GM18951 (cell line): ENCODE measurements around the gene GJA10.
"Not testable (repeated sequence)": the region's sequence is repeated elsewhere in the genome, so short reads cannot be mapped to it uniquely, and the experiment has no call there.

Experiments
- POLR2A ChIP-seq: IDR thresholded peaks from 4 replicates; pipeline ENCODE4 v1.6.1; 2011; ENCODE audit warnings: mild to moderate bottlenecking; ENCODE audit not compliant: insufficient read length, insufficient read depth; ENCODE audit errors: extremely low read depth
- in situ Hi-C: fragments of 300-500 bp; cut with MboI; formaldehyde crosslinking; loops from one replicate; pipeline ENCODE4 v1.12.0; 2022; ENCODE audit warnings: low sequenced_read_pairs, mixed read lengths, inconsistent platforms; ENCODE audit not compliant: unreplicated experiment

Gene GJA10

DNA sequence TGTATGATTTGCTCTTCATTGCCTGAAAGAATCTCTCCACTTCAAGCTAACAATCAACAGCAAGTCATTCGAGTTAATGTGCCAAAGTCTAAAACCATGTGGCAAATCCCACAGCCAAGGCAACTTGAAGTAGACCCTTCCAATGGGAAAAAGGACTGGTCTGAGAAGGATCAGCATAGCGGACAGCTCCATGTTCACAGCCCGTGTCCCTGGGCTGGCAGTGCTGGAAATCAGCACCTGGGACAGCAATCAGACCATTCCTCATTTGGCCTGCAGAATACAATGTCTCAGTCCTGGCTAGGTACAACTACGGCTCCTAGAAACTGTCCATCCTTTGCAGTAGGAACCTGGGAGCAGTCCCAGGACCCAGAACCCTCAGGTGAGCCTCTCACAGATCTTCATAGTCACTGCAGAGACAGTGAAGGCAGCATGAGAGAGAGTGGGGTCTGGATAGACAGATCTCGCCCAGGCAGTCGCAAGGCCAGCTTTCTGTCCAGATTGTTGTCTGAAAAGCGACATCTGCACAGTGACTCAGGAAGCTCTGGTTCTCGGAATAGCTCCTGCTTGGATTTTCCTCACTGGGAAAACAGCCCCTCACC is 1.1 kb downstream of the GJA10 start:
- in situ Hi-C loops: no loop called here
- no peak for TF ChIP-seq POLR2A

DNA sequence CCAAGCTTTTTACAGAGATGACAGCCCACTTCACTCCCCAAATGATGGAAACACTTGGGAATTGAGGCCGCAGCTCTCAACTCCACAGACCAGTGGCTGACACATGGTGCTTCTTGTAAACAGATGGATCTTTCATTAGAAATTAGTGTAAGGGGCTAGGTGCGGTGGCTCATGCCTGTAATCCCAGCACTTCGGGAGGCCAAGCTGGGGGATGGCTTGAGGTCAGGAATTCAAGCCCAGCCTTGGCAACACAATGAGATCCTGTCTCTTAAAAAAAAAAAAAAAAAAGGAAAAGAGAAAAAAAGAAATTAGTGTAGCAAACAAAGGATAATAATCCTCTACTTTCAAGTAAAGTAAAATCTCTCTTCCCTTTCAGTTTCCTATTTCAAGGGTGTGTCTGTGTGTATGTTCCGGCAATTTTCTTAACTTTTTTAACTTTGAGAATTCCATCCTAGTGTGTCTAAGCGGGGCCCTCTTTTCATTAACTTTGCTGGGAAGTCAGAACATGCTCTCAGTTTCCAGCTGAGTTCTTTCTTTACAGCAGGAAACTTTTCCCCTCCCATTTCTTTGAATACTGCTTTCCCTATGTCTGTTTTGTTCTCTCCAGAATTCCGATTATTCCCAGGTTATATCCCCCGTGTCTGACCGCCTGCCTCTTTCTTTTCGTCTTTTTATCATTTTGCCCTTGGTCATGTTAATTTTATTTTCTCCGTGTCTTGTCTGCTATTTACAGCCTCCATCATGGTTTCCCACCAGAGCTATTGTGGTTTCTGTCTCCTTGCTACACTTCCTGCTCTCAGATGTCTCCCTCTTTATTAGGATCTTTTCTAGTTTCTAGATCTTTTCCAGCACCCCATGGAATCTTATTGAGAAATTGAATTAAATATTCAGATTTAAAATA is 16.0 kb downstream of the GJA10 start:
- in situ Hi-C loops: not testable (repeated sequence)

- no peak for TF ChIP-seq POLR2A
- in situ Hi-C loops: no loop called here
Observed at GRCh38 chr6:89910902-89911240, 16.6 kb downstream of the GJA10 start.

DNA sequence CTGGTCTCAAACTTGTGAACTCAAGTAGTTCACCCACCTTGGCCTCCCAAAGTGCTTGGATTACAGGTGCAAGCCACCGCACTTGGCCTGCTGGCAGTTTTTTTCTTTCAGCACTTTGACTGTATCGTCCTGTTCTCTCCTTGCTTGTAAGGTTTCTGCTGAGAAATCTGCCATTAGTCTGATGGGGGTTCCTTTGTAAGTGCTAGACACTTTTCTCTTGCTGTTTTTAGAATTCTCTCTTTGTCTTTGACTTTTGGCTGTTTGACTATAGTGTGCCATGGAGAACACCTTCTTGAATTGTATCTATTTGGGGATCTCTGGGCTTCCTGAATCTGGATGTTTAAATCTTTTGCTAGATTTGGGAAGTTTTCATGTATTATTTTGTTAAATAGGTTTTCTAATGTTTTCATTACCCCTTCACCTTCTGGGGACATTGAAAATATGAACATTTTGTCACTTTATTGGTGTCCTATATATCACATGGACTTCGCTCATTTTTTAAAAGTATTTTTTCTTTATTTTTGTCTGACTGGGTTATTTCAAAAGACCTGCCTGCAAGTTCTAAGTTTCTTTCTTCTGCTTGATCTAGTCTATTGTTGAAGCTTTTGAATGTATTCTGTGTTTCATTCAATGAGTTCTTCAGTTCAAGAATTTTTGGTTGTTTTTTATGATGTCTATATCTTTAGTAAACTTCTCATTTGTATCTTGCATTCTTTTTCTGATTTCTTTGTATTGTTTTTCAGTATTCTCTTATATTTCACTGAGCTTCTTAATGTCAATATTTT is 22.1 kb downstream of the GJA10 start:
- in situ Hi-C loops: no loop called here

GRCh38 chr6:89917216-89917615 is 22.9 kb downstream of the GJA10 start:
- in situ Hi-C loops: no loop called here
- no peak for TF ChIP-seq POLR2A

More for the DNA sequence above, 22.1 kb downstream of the GJA10 start:
- TF ChIP-seq POLR2A: no peak

DNA sequence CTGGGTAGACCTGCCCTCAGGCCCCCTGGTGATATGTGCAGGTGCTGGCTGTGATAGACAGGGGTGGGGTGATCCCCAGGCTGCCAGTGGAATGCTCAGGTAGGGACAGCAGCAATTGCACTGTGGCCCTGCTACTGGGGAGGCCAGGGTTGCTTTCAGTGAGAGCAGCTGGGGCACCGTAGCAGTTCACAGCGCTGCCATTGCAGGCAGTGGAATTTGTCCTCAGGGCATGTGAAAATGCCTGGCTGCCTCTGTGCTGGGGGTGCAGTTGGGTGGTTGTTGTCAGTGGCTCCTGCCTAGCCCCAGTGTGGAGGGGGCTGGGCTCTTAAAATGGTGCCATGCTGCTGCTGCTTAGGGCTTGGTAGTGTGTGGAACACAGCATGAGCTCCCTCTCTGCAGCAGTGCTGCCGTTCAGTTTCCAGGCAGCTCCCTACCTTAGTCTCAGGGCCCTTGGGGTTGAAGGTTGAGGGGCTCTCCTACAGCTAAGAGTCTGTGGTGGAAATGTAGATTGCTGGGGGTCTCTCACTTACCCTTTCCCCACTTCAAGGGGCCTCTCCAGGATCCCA is 23.6 kb downstream of the GJA10 start:
- in situ Hi-C loops: no loop called here
- TF ChIP-seq POLR2A: no peak

- no peak for TF ChIP-seq POLR2A
- in situ Hi-C loops: no loop called here
Observed at GRCh38 chr6:89921197-89921596, 26.9 kb downstream of the GJA10 start.

DNA sequence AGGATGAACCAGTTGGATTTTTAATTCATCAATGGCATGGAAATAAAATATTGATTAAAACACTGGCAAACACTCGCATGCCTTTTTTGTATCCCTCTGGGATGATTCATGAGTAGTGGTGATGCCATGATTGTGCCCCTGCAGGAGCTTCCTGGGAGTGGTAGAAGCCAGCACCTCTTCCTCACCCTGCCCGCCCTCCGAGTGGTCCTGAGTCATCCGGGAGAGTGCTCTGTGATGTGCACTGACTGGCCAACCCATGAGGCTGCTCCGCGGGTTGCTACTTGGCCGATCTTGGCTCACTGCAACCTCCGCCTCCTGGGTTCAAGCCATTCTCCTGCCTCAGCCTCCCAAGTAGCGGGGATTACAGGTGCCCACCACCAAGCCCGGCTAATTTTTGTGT is 27.4 kb downstream of the GJA10 start:
- no peak for TF ChIP-seq POLR2A
- in situ Hi-C loops: no loop called here

GRCh38 chr6:89924231-89924630 is 30.0 kb downstream of the GJA10 start:
- TF ChIP-seq POLR2A: no peak
- in situ Hi-C loops: no loop called here

- in situ Hi-C loops: loop anchor here (25.0 kb wide), 1 partner anchor 461 kb away; no protein-coding TSS in a partner anchor
- TF ChIP-seq POLR2A: no peak
Observed at GRCh38 chr6:89925826-89926225, 31.6 kb downstream of the GJA10 start.

DNA sequence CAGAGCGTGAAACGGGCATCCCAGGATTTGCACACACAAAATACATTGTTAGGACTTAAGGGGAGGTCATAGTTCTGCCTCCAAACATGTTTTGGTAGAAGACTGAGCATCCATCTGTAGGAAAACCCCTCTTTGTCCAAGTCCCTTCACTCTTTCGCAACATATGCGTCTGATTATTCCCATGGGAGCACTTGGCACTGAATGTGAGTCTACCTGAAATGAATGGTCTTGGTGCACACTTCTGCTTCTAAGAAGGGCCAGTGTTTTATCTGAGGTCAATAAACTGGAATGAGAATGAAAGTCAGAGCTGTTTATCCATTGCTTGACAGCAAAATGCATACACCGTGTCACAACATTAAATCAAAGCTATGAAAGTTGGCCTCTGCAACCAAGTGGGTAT is 33.0 kb downstream of the GJA10 start:
- in situ Hi-C loops: loop anchor here (25.0 kb wide), 1 partner anchor 460 kb away; no protein-coding TSS in a partner anchor

DNA sequence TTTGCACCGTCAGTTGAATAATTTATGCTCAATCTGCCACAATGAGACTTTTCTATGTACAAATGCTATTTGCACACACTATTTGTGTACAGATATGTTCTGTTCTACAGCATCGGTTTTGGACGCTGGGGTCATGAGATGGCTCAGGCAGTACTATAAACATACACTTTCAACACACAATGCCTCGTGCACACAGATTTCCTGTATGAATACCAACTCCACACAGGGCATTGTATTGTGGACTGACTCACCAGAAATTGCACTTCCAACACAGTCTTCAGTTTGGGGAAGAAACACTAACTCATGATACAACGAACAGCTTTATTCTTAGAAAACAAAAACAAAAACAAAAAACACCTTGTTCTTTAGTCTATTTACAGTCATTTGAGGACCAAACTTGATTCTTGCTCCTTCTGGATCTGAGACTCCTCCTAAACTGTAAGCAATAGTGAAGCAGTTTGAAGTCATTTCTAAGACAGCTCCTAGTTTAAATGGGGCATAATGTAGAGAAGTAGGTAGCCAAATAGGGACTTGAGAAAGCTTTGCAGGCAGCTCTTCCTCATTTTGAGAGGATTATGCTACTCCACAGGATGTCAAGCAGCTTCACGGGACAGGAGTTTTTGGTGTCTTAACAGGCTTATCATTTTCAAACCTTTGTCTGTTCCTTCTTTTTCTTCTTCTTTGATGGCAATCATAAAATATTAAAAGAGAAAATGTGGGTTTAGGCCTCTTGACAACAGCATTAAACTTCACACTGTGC is 33.7 kb downstream of the GJA10 start:
- TF ChIP-seq POLR2A: no peak
- in situ Hi-C loops: loop anchor here (25.0 kb wide), 1 partner anchor 459 kb away; no protein-coding TSS in a partner anchor

More for the DNA sequence above, 33.0 kb downstream of the GJA10 start:
- TF ChIP-seq POLR2A: no peak
